ENCODE results near the gene B3GAT3.

GRCh38 chr11:62578541-62578940 is 43.2 kb downstream of the B3GAT3 start:
- TF ChIP-seq EZH2 (IDR thresholded peaks at IDR 0.05) = no peak
- no peak for TF ChIP-seq CTCF (IDR thresholded peaks at IDR 0.05 in 2 of 3, conservative IDR thresholded peaks at IDR 0.05 in 1 of 3; ENCODE audit: borderline replicate concordance in 1 of 3, insufficient read depth in 1 of 3, low read depth in 2 of 3, low read length in 2 of 3)
- no peak for TF ChIP-seq ZFX (IDR thresholded peaks at IDR 0.05)
- no peak for TF ChIP-seq ZNF274 (IDR thresholded peaks at IDR 0.05; ENCODE audit: low read depth, low read length)
- no peak for TF ChIP-seq POLR2A (IDR thresholded peaks at IDR 0.05; ENCODE audit: borderline replicate concordance, extremely low read depth, insufficient read depth, insufficient read length)
